Testis (tissue), 3 donors: Measurements from ENCODE around the gene NPR1. TPM values are rescaled to one million over a fixed set of nuclear protein-coding genes. Genes with fewer than 3 reads are reported as not detected.

Experiments
- DNase-seq: peaks from one replicate; pipeline ENCODE4 v3.0.0-alpha.2; 2019
- H3K27ac ChIP-seq, 2 donors: fragments of 200-600 bp; sonication (generic); one replicate each; pipeline ENCODE4 v1.5.1; 2019
- H3K27me3 ChIP-seq: fragments of 200-600 bp; sonication (generic); one replicate; pipeline ENCODE4 v1.5.1; 2019
- H3K36me3 ChIP-seq: fragments of 200-600 bp; sonication (generic); one replicate; pipeline ENCODE4 v1.5.1; 2017; ENCODE audit warnings: low read depth; ENCODE audit errors: missing control alignments
- H3K4me1 ChIP-seq: fragments of 200-600 bp; sonication (generic); one replicate; pipeline ENCODE4 v1.5.1; 2019
- H3K4me3 ChIP-seq, 2 donors: fragments of 200-600 bp; sonication (generic); one replicate each; pipeline ENCODE4 v1.5.1; 2017 to 2019
- H3K9me3 ChIP-seq: fragments of 200-600 bp; sonication (generic); one replicate; pipeline ENCODE4 v1.5.1; 2017
- CTCF ChIP-seq, 3 experiments: fragments of 450-650 bp in 2 of 3; fragments of 200-600 bp in 1 of 3; sonication (generic) in 1 of 3; IDR thresholded peaks; one replicate each; pipeline ENCODE4 v1.5.1; 2016 to 2019; ENCODE audit warnings: antibody characterized with exemption in 3 of 3, mild to moderate bottlenecking in 2 of 3, moderate library complexity in 1 of 3
- POLR2A ChIP-seq: fragments of 450-650 bp; IDR thresholded peaks from one replicate; pipeline ENCODE4 v1.6.1; 2017; ENCODE audit warnings: antibody characterized with exemption, mild to moderate bottlenecking, moderate library complexity
- WGBS, 2 donors: methylation state at CpG; one replicate each; pipeline ENCODE4 v1.1.5; 2018; 5-methylcytosine and 5-hydroxymethylcytosine counted together
- intact Hi-C: fragments of 100-400 bp; cut with DNase I; formaldehyde crosslinking; loops from one replicate; pipeline ENCODE4 v1.15.1; 2023; ENCODE audit warnings: low total_unique reads
- polyA plus RNA-seq: library from polyadenylated mRNA; stranded (reverse); fragments of 350-450 nt; fragmentation: Illumina TruSeq; extraction: RNeasy Lipid Tissue Mini Kit (QIAGEN cat#74804); gene quantifications from one replicate; pipeline ENCODE4 v1.2.3, GENCODE V29; 2014; ENCODE audit warnings: low read depth, low replicate concordance; ENCODE audit not compliant: insufficient read depth
- total RNA-seq, 2 donors: library from RNA; depleted of rRNA; stranded (reverse); fragments of >200 nt; gene quantifications; one replicate each; pipeline ENCODE4 v1.2.3, GENCODE V29; 2016

The NPR1 gene
- total and polyA plus RNA-seq, 3 donors from 2014 or later: 2.5 to 10.7 (median 4.3) TPM

- DNase-seq: no peak
- Histone ChIP-seq H3K27ac (peak overlapping the region in 1 of 2 donors; percentile 82), H3K4me3 (no peak overlapping the region), H3K27me3 (no peaks in the 10 kb centered on the region), H3K36me3 (no peaks in the 10 kb centered on the region), H3K4me1 (peaks cover 22% of the 10 kb centered on the region), H3K9me3 (no peaks in the 10 kb centered on the region)
- intact Hi-C loops: no loop called here
- TF ChIP-seq CTCF (IDR thresholded peaks at IDR 0.05) (no peak), POLR2A (no peak)
- 62 to 85% methylated on average over 8 of the region's 8 CpGs for WGBS, 2 donors
Measured at GRCh38 chr1:153696741-153697140, 18.3 kb downstream of the NPR1 start.

GRCh38 chr1:153697191-153698019 is 18.9 kb downstream of the NPR1 start:
- H3K27me3 ChIP-seq: no peaks in the 10 kb centered on the region
- H3K4me1 ChIP-seq: peaks cover 22% of the 10 kb centered on the region
- 34 to 41% methylated on average over 12 of the region's 12 CpGs for WGBS, 2 donors
- no peak for TF ChIP-seq POLR2A
- no peak for TF ChIP-seq CTCF (IDR thresholded peaks at IDR 0.05)
- no peaks in the 10 kb centered on the region for H3K36me3 ChIP-seq
- H3K4me3 ChIP-seq: peak overlapping the region in 1 of 2 donors; percentile 34
- peak; percentile 89 for DNase-seq
- H3K27ac ChIP-seq: peak overlapping the region; percentile 66 to 82
- no peaks in the 10 kb centered on the region for H3K9me3 ChIP-seq
- intact Hi-C loops: no loop called here

GRCh38 chr1:153698020-153698922 is 19.8 kb downstream of the NPR1 start:
- Histone ChIP-seq H3K27ac (peak overlapping the region; percentile 66 to 82), H3K27me3 (no peaks in the 10 kb centered on the region), H3K9me3 (no peaks in the 10 kb centered on the region), H3K4me3 (peak overlapping the region; percentile 9 to 34), H3K4me1 (peaks cover 22% of the 10 kb centered on the region), H3K36me3 (no peaks in the 10 kb centered on the region)
- intact Hi-C loops: no loop called here
- no peak for TF ChIP-seq POLR2A
- DNase-seq: peak; percentile 67
- WGBS, 2 donors: 8 to 17% methylated on average over 21 to 29 of the region's 29 CpGs

- TF ChIP-seq CTCF (IDR thresholded peaks at IDR 0.05) (no peak), POLR2A (no peak)
- intact Hi-C loops: no loop called here
- H3K9me3 ChIP-seq: no peaks in the 10 kb centered on the region
- 62 to 68% methylated on average over 6 of the region's 6 CpGs for WGBS, 2 donors
- no peaks in the 10 kb centered on the region for H3K27me3 ChIP-seq
- H3K4me1 ChIP-seq: peaks cover 22% of the 10 kb centered on the region
- H3K4me3 ChIP-seq: no peak overlapping the region
- H3K27ac ChIP-seq: peak overlapping the region in 1 of 2 donors; percentile 82
- no peak for DNase-seq
- H3K36me3 ChIP-seq: no peaks in the 10 kb centered on the region
Measured at GRCh38 chr1:153698923-153699714, 20.6 kb downstream of the NPR1 start.
